Lower leg skin (tissue), 4 donors: ENCODE results near the gene FOXJ3. TPM values are rescaled to one million over a fixed set of nuclear protein-coding genes. Genes with fewer than 3 reads are reported as not detected.

Experiments used
- DNase-seq, 2 donors: peaks; one replicate each; pipeline ENCODE4 v3.0.0-alpha.2; 2019; ENCODE audit warnings: low spot score in 2 of 2
- H3K4me3 ChIP-seq: fragments of 200-600 bp; sonication (generic); 2 replicates; pipeline ENCODE4 v1.5.1; 2017; ENCODE audit warnings: mild to moderate bottlenecking, low read depth; ENCODE audit not compliant: poor library complexity, severe bottlenecking
- POLR2A ChIP-seq, 2 donors: fragments of 450-650 bp; IDR thresholded peaks; one replicate each; pipeline ENCODE4 v1.6.1; 2016 to 2017; ENCODE audit warnings: antibody characterized with exemption in 2 of 2, mild to moderate bottlenecking in 1 of 2, moderate library complexity in 1 of 2
- WGBS, 2 donors: methylation state at CpG; one replicate each; pipeline ENCODE4 v1.1.5; 2018; 5-methylcytosine and 5-hydroxymethylcytosine counted together
- intact Hi-C: fragments of 100-400 bp; cut with DNase I; formaldehyde crosslinking; loops from one replicate; pipeline ENCODE4 v1.15.0; 2023; ENCODE audit warnings: low total_unique reads
- total RNA-seq, 4 donors: library from RNA; depleted of rRNA; stranded (reverse); fragments of >200 nt; gene quantifications; one replicate each; pipeline ENCODE4 v1.1.0, GENCODE V29; 2016
- TF ChIP-seq, protein P1 (sequence below), 3 donors: fragments of 450-650 bp; IDR thresholded peaks; one replicate each; pipeline ENCODE4 v1.5.1; 2016; ENCODE audit warnings: antibody characterized with exemption in 3 of 3, mild to moderate bottlenecking in 3 of 3, moderate library complexity in 2 of 3

Gene FOXJ3
- total RNA-seq, 4 donors from 2014 or later: 29.8 to 39.6 (median 35.9) TPM

DNA sequence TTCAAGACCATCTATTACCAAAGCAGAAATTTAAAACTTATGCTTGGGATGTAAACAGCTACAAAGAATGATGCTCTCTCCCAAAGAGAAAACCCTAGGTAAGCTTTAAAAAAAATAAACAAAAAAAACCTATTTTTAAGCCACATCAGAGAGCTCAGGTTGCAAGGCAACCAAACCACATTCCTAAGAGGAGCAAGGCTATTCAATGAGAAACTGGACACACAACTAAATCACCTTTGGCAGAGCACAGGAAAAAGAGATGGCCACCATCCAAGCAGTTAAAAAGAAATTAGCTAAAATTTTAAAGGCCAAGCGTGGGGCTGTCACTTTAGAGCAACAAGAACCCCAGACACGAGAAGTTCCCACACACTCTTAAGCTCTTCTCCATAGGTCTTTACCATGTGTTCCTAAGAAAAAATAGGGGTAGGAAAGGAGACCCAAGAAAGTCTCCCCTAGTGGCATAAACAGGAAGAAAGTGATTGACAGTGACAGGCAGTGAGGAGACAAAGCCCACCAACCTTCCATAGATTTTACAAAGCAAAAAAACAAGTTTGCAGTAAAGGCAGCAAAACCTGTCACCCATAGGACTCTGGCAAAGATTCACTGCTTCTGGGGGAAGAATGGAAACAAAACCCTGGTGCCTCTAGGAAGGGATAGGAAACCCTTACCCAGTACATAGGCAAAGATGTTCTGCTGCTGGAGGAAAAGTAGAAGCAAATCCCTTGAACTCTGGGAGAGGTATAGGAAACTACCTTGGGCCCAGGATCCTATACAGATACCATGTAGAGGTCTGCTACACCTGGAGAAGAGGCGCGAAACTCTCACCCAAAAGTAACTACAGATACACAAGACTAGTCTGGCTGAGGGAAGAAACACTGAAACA lies 68.5 kb downstream of the FOXJ3 start:
- WGBS, 2 donors: 77 to 81% methylated on average over 4 of the region's 4 CpGs
- TF ChIP-seq POLR2A (IDR thresholded peaks at IDR 0.05): no peak
- TF ChIP-seq, protein P1, sequence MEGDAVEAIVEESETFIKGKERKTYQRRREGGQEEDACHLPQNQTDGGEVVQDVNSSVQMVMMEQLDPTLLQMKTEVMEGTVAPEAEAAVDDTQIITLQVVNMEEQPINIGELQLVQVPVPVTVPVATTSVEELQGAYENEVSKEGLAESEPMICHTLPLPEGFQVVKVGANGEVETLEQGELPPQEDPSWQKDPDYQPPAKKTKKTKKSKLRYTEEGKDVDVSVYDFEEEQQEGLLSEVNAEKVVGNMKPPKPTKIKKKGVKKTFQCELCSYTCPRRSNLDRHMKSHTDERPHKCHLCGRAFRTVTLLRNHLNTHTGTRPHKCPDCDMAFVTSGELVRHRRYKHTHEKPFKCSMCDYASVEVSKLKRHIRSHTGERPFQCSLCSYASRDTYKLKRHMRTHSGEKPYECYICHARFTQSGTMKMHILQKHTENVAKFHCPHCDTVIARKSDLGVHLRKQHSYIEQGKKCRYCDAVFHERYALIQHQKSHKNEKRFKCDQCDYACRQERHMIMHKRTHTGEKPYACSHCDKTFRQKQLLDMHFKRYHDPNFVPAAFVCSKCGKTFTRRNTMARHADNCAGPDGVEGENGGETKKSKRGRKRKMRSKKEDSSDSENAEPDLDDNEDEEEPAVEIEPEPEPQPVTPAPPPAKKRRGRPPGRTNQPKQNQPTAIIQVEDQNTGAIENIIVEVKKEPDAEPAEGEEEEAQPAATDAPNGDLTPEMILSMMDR (IDR thresholded peaks at IDR 0.05): no peak
- intact Hi-C loops: no loop called here
- no peak for DNase-seq
- H3K4me3 ChIP-seq: no peak overlapping the region

DNA sequence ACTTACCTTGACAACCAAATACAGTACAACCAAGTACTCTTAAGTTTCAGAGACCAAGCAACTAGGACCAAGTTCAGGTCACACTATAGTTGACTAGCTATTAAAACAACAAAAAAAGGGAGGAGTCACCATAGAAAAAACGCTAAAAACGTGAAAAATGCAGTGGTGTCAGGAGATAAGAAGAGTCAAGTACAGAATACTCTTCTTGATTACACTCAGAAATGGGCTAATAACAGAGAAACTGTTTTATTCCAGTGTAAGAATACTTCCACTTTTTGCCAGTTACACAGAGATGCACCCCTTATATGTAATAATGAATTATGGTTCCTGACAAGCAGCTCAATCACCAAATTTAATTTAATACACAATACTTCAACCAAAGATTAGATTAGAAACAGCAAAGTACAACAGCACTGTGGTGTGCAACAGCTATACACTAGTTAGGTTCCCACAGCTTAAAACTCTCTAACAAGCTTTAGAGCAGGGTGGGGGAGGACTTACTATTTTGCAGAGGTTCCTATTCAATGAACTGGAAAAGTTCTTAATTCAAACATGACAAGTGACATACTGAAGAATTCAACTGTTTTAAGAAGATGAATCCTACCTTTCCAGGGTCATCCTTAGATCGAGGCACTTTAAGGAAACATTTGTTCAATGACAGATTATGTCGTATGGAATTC lies 70.4 kb downstream of the FOXJ3 start:
- WGBS, 2 donors: 79 to 94% methylated on average over 4 of the region's 4 CpGs
- no peak for TF ChIP-seq POLR2A (IDR thresholded peaks at IDR 0.05)
- TF ChIP-seq, protein P1 (IDR thresholded peaks at IDR 0.05): no peak
- intact Hi-C loops: no loop called here
- H3K4me3 ChIP-seq: no peak overlapping the region
- no peak for DNase-seq

DNA sequence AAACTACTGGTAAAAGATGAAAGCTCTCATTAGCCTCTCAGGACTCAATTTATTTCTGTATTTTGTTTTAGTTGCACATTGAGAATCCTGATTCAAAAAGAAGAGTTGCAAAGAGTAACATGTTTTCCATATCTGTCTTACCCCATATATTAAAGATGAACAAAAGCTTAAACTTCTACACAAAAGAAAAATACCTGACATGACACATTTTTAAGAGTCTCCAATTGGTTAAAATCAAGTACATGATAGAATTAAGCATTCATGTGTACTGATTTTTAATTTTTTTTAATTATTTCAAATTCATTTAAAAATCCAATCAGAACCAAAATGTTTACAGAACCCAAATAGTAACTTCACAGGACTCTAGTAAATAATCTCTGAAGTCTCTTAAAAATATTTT lies 72.0 kb downstream of the FOXJ3 start:
- TF ChIP-seq POLR2A (IDR thresholded peaks at IDR 0.05): no peak
- TF ChIP-seq, protein P1 (IDR thresholded peaks at IDR 0.05): no peak
- no peak for DNase-seq
- intact Hi-C loops: no loop called here
- H3K4me3 ChIP-seq: no peak overlapping the region

DNA sequence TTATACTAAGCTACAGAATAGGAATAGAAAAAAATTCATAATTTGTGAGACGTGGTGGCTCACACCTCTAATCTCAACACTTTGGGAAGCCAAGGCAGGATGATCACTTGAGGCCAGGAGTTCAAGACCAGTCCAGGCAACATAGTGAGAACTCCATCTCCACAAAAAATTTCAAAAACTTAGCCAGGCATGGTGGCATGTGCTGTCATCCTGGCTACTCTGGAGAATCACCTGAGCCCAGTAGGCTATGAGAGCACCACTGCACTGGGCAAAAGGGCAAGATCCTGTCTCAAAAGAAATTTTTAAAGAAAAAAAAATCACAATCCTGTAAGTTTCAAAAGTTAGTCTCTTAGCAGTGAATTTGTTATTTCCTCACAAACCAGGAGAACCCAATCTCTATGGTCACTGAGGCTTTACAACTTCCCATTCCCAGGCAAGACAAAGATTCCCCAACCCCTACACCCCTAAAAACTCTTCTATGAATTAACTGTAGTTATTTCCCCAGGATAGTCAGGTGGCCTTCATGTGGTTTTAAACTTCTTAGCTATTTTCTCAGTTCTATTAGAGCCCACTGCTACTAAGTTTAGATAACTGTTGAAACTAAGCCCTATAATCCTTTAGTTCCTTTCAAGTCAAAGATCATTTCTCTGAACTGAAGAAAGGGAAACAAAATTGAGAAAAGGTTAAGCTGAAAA lies 74.5 kb downstream of the FOXJ3 start:
- H3K4me3 ChIP-seq: no peak overlapping the region
- no peak for TF ChIP-seq POLR2A (IDR thresholded peaks at IDR 0.05)
- TF ChIP-seq, protein P1 (IDR thresholded peaks at IDR 0.05): no peak
- no peak for DNase-seq
- WGBS, 2 donors: 90 to 92% methylated on average over 1 of the region's 1 CpG
- intact Hi-C loops: no loop called here

DNA sequence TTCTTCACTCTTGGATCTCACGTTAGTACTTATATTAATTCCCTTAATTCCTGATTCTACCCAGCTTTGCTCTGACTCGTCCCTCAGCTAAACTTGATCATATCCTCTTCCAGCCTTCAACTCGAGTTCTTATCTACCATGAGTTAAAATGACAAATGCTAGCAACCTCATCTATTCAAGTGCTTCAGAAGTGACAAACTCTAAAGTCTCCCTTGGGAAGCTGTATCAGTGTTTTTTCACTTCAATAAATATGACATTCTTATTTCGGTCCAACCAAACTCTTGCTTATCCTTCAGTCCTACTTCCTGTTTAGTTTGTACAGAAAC lies 75.3 kb downstream of the FOXJ3 start:
- WGBS, 2 donors: 12 to 22% methylated on average over 4 of the region's 4 CpGs
- no peak overlapping the region for H3K4me3 ChIP-seq
- no peak for DNase-seq
- TF ChIP-seq POLR2A (IDR thresholded peaks at IDR 0.05): no peak
- TF ChIP-seq, protein P1 (IDR thresholded peaks at IDR 0.05): no peak
- intact Hi-C loops: no loop called here
